ENCODE data around the gene TENM3. TPM values are rescaled to one million over a fixed set of nuclear protein-coding genes. Genes with fewer than 3 reads are reported as not detected.
"Not testable (repeated sequence)": the region's sequence is repeated elsewhere in the genome, so short reads cannot be mapped to it uniquely, and the experiment has no call there.

Gene TENM3
- polyA plus RNA-seq, 1 donor: 19.5 TPM

GRCh38 chr4:182227611-182228010, 15.6 kb upstream of the TENM3 start:
- no peak for DNase-seq

GRCh38 chr4:182228991-182229577, 14.1 kb upstream of the TENM3 start:
- DNase-seq: no peak

GRCh38 chr4:182230256-182230655, 12.9 kb upstream of the TENM3 start:
- no peak for DNase-seq

- no peak for DNase-seq
These were observed 12.1 kb upstream of the TENM3 start for GRCh38 chr4:182231080-182231479.

- no peak for DNase-seq
These were observed 11.7 kb upstream of the TENM3 start for GRCh38 chr4:182231496-182231895.

GRCh38 chr4:182233310-182234090, 9.7 kb upstream of the TENM3 start:
- no peak for DNase-seq

GRCh38 chr4:182235021-182235795, 8.0 kb upstream of the TENM3 start:
- no peak for DNase-seq

GRCh38 chr4:182236186-182236585, 7.0 kb upstream of the TENM3 start:
- no peak for DNase-seq

- not testable (repeated sequence) for DNase-seq
These were observed 6.2 kb upstream of the TENM3 start for GRCh38 chr4:182237010-182237409.

- no peak for DNase-seq
These were observed 4.8 kb upstream of the TENM3 start for GRCh38 chr4:182238355-182238931.

GRCh38 chr4:182240161-182241130, 2.8 kb upstream of the TENM3 start:
- DNase-seq: peak; percentile 35

- DNase-seq: not testable (repeated sequence)
These were observed 942 bp upstream of the TENM3 start for GRCh38 chr4:182242260-182242659.

GRCh38 chr4:182242787-182243186, 415 bp upstream of the TENM3 start:
- DNase-seq: no peak

- DNase-seq: no peak
These were observed 1.8 kb downstream of the TENM3 start for GRCh38 chr4:182245041-182245440.

- no peak for DNase-seq
These were observed 2.5 kb downstream of the TENM3 start for GRCh38 chr4:182245541-182246215.

GRCh38 chr4:182246401-182247205, 3.4 kb downstream of the TENM3 start:
- no peak for DNase-seq

- no peak for DNase-seq
These were observed 5.1 kb downstream of the TENM3 start for GRCh38 chr4:182248295-182248694.

- DNase-seq: no peak
These were observed 7.2 kb downstream of the TENM3 start for GRCh38 chr4:182250446-182250845.

GRCh38 chr4:182251116-182251515, 7.9 kb downstream of the TENM3 start:
- DNase-seq: no peak

- DNase-seq: no peak
These were observed 9.0 kb downstream of the TENM3 start for GRCh38 chr4:182252220-182252619.

All from left kidney (tissue), 2 donors.